Calu3 (cell line): ENCODE results near the gene ZNF341. TPM values are rescaled to one million over a fixed set of nuclear protein-coding genes. Genes with fewer than 3 reads are reported as not detected.

Source experiments
- BruUV-seq: library from RNA; stranded (reverse); fragments of 400-500 nt; replicated peaks from 2 replicates; lab custom pipeline; 2021; lab: Mats Ljungman, UMichigan
- CTCF ChIA-PET: fragments of 300-600 bp; sonication (Branson Sonifier 250); formaldehyde crosslinking; loops from one replicate; lab custom pipeline; 2022; ENCODE audit warnings: antibody characterized with exemption; lab: Charles Lee
- DNase-seq: peaks from one replicate; pipeline ENCODE4 v3.0.0; 2022
- H3K27ac Mint-ChIP-seq: one replicate; pipeline ENCODE4 v1.8.0; 2022; ENCODE audit warnings: mixed read lengths; ENCODE audit not compliant: unreplicated experiment
- H3K27me3 Mint-ChIP-seq: one replicate; pipeline ENCODE4 v1.8.0; 2022; ENCODE audit warnings: mixed read lengths; ENCODE audit not compliant: unreplicated experiment
- H3K36me3 Mint-ChIP-seq: one replicate; pipeline ENCODE4 v1.8.0; 2022; ENCODE audit warnings: mild to moderate bottlenecking, moderate library complexity, mixed read lengths; ENCODE audit not compliant: insufficient read depth, unreplicated experiment
- H3K4me1 Mint-ChIP-seq: one replicate; pipeline ENCODE4 v1.8.0; 2022; ENCODE audit warnings: mild to moderate bottlenecking, low read depth, mixed read lengths; ENCODE audit not compliant: unreplicated experiment
- H3K4me3 Mint-ChIP-seq: one replicate; pipeline ENCODE4 v1.8.0; 2022; ENCODE audit warnings: mild to moderate bottlenecking, low read depth, moderate library complexity, mixed read lengths; ENCODE audit not compliant: unreplicated experiment
- H3K9me3 Mint-ChIP-seq: one replicate; pipeline ENCODE4 v1.8.0; 2022; ENCODE audit warnings: low read depth, mixed read lengths; ENCODE audit not compliant: unreplicated experiment
- CTCF ChIP-seq: fragments of 200-600 bp; IDR thresholded peaks from one replicate; pipeline ENCODE4 v1.8.0; 2022; ENCODE audit warnings: antibody characterized with exemption; ENCODE audit not compliant: unreplicated experiment
- intact Hi-C: fragments of 100-400 bp; cut with micrococcal nuclease; formaldehyde crosslinking; loops from one replicate; pipeline ENCODE4 v1.10.0; 2022; ENCODE audit not compliant: unreplicated experiment
- total RNA-seq: library from RNA; stranded (reverse); gene quantifications from 2 replicates; pipeline ENCODE4 v1.2.3, GENCODE V29; 2022

ZNF341 gene
- total RNA-seq, 1 experiment from 2014 or later = 12.9 TPM

DNA sequence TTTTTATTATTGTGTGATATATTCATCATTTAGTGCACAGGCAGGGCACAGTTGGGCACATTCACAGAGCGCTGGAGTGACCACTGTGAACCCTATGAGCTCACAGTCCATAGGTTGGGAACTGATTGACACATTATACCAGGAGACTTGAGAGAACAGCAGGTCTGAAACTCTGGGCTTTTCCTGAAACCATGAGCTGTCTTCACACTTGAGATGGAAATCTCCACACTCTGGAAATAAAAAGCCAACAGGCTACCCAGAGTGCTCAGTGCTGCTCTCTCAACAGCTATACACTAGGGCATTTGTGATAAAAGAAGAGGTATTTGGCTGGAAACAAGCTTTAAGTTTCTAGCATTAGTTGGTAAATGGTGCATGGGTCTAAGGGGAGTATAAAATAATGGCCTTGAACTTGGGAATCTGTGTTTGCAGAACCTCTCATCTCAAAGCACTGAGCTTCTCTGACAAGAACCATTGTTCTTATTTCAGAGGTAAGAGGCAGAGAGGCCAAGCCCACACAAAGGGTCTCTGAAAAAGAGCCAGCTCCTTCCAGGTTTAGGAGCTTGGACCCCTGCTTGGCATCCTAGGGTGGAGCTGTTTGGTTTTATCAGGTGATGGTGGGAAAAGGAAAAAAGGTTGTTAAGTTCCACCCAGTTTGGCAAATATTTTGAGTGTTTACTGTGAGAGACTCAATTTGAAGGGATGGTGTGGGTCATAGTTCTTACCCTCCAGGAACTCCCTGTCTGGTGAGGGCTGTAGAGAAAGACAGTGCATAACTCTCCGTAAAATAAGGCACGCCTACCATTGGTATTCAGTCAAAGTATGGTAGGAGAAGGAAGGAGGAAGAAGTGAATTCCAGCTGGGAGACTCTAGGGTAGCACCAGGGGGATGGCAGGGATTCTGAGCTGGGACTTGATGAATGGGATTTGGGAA, 93.8 kb downstream of the ZNF341 start:
- H3K4me3 Mint-ChIP-seq = peak overlapping the region; percentile 15

GRCh38 chr20:33826270-33826897, 94.6 kb downstream of the ZNF341 start:
- Mint-ChIP-seq H3K9me3 (no peaks in the 10 kb centered on the region), H3K4me3 (peak overlapping the region; percentile 15), H3K4me1 (peaks cover 67% of the 10 kb centered on the region), H3K27ac (peak overlapping the region; percentile 51), H3K27me3 (no peaks in the 10 kb centered on the region), H3K36me3 (peaks cover 26% of the 10 kb centered on the region)
- no peak for TF ChIP-seq CTCF
- CTCF ChIA-PET = interaction anchor here (1.2 to 3.4 kb wide), 5 partner anchors 11 to 196 kb away, joined by 3 to 19 read pairs (median 5); no protein-coding TSS in a partner anchor
- peak; percentile 45 for DNase-seq
- intact Hi-C loops = loop anchor here (1.0 kb wide), 1 partner anchor 12 kb away; no protein-coding TSS in a partner anchor
- no TSS peak for BruUV-seq

More for the DNA sequence above, 93.8 kb downstream of the ZNF341 start:
- CTCF ChIA-PET = interaction anchor here (1.1 to 3.4 kb wide), 8 partner anchors 12 to 197 kb away, joined by 3 to 19 read pairs (median 4); partner anchors contain the start of gene CHMP4B
- no peak for TF ChIP-seq CTCF
- H3K9me3 Mint-ChIP-seq = no peaks in the 10 kb centered on the region
- peaks cover 21% of the 10 kb centered on the region for H3K36me3 Mint-ChIP-seq
- intact Hi-C loops = loop anchor here (1.0 kb wide), 1 partner anchor 11 kb away; no protein-coding TSS in a partner anchor
- peaks cover 67% of the 10 kb centered on the region for H3K4me1 Mint-ChIP-seq
- no peaks in the 10 kb centered on the region for H3K27me3 Mint-ChIP-seq
- peak overlapping the region; percentile 51 for H3K27ac Mint-ChIP-seq
- no peak for DNase-seq
- no TSS peak for BruUV-seq

- Mint-ChIP-seq H3K4me1 (peaks cover 74% of the 10 kb centered on the region), H3K27ac (no peak overlapping the region), H3K4me3 (no peak overlapping the region), H3K9me3 (no peaks in the 10 kb centered on the region), H3K36me3 (peaks cover 26% of the 10 kb centered on the region), H3K27me3 (no peaks in the 10 kb centered on the region)
- CTCF ChIA-PET = interaction anchor here (1.4 to 3.2 kb wide), 3 partner anchors 10 to 195 kb away, joined by 3 to 19 read pairs (median 5); no protein-coding TSS in a partner anchor
- no TSS peak for BruUV-seq
- TF ChIP-seq CTCF = no peak
- intact Hi-C loops = no loop called here
- DNase-seq = no peak
Observed at GRCh38 chr20:33827109-33827508, 95.3 kb downstream of the ZNF341 start.

- peak overlapping the region; percentile 20 for H3K27ac Mint-ChIP-seq
- no TSS peak for BruUV-seq
- H3K4me1 Mint-ChIP-seq = peaks cover 78% of the 10 kb centered on the region
- intact Hi-C loops = no loop called here
- H3K4me3 Mint-ChIP-seq = no peak overlapping the region
- H3K27me3 Mint-ChIP-seq = no peaks in the 10 kb centered on the region
- no peak for TF ChIP-seq CTCF
- no peaks in the 10 kb centered on the region for H3K9me3 Mint-ChIP-seq
- CTCF ChIA-PET = interaction anchor here (0.8 kb wide), 1 partner anchor 10 kb away, joined by 3 read pairs; no protein-coding TSS in a partner anchor
- DNase-seq = no peak
- H3K36me3 Mint-ChIP-seq = peaks cover 24% of the 10 kb centered on the region
Observed at GRCh38 chr20:33827634-33828325, 96.0 kb downstream of the ZNF341 start.
